HL-60/S4 treated with phorbol 12-myristate 13-acetate at 8.2 ng/mL for 4 days and 3 days (cell line): ENCODE measurements around the gene TMEM260.
"Not testable (repeated sequence)": the region's sequence is repeated elsewhere in the genome, so short reads cannot be mapped to it uniquely, and the experiment has no call there.

Experiments used
- in situ Hi-C: fragments of 300-500 bp; cut with MboI; formaldehyde crosslinking; loops from 2 replicates; pipeline ENCODE4 v1.15.0; 2022; ENCODE audit warnings: low sequenced_read_pairs

The TMEM260 gene

GRCh38 chr14:56666294-56666693 is 86.7 kb downstream of the TMEM260 start:
- in situ Hi-C loops: no loop called here

- in situ Hi-C loops: no loop called here
These were observed 87.1 kb downstream of the TMEM260 start for GRCh38 chr14:56666716-56667115.

DNA sequence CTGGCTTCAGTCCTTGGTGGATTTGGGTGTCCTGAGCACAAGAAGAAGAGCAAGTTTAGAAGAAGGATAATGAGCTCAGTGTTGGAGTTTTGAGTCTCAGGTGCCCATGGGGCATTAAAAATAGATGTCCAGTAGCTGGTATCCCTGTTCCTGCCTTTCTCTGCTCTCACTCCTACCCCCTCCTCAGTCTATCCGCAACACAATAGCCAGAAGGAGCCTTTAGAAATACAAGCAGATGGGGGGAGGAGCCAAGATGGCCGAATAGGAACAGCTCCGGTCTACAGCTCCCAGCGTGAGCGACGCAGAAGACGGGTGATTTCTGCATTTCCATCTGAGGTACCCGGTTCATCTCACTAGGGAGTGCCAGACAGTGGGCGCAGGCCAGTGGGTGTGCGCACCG is 87.7 kb downstream of the TMEM260 start:
- in situ Hi-C loops: not testable (repeated sequence)

DNA sequence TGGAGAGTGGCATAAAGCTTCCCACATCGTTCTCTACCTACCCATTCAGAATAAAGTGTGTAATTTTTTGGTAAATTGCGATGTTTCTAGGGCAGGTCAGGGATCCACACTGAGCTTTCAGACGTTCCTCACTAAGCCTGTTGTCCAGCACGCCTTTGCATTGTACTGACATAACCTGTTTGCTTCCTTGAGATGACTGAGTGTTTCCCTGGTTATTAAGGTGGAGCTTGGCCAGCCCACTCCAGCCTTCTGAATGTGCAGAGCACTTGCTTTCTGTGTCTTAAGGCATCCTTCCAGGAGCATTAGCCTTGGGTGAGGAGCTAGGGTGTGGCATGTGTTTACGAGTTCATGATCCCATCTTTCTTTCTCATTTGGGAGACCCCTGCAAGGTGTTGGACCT is 96.4 kb downstream of the TMEM260 start:
- in situ Hi-C loops: no loop called here

GRCh38 chr14:56678838-56679237 is 99.2 kb downstream of the TMEM260 start:
- in situ Hi-C loops: no loop called here

- in situ Hi-C loops: no loop called here
These were observed 106.8 kb downstream of the TMEM260 start for GRCh38 chr14:56686416-56686815.

DNA sequence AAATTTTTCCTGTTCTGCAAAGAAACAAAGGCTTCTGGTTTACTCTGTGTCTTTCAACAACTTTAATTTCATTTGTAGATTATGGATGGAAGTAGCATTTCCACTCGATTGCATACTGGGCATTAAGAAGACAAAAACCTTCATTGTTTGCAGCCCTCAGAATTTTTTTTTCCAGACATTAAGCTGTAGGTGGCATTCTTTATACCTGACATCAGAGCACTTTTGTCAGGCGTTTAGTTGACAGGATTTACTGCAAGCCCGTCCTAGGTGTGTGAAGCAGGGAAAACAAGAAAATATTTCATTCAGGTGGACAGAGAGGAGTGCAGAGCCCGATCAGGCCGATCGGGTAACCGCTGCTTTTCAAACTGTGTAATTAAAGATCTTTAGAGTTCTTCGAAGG is 107.5 kb downstream of the TMEM260 start:
- in situ Hi-C loops: no loop called here

DNA sequence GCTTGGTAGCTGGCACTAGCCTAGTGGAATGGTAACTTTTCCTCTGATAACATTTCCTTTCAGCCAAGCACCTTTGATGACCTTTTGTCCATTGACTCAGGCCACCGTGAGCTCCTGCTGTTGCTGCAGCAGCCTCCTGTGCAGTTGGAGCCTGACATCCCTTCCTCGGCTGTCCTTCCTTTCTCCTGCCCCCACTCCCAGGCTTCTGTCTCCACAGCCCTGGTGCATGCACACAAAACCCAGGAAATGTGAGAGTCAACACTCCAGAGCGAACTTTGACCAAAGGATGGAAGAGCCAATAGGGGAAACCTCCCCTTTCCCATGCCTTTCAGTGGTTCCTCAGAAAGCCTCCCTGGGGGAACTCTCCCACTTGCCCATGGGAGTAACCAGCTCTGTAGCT is 115.0 kb downstream of the TMEM260 start:
- in situ Hi-C loops: no loop called here

DNA sequence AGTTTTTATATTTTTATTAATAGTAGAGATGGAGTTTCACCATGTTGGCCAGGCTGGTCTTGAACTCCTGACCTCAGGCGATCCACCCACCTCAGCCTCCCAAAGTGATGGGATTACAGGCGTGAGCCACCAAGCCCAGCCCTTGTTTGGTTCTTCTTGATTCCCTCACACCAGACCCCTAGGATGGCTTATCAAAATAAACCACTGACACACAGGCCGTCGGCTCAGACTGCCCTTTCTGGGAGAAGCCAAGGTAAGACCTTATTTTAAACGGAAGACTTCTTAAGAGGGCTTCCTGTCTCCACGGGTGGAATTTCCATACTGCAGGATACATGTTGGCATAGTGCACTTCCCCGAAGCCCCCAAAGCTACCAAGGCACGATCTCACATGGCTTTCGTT is 115.6 kb downstream of the TMEM260 start:
- in situ Hi-C loops: not testable (repeated sequence)
